NCI-H2171 (cell line): ENCODE data around the gene PRDM2.
"Not testable (repeated sequence)": the region's sequence is repeated elsewhere in the genome, so short reads cannot be mapped to it uniquely, and the experiment has no call there.

Experiments used
- DNase-seq: peaks from one replicate; lab custom pipeline; 2025; lab: John Stamatoyannopoulos, UW

The PRDM2 gene, protein sequence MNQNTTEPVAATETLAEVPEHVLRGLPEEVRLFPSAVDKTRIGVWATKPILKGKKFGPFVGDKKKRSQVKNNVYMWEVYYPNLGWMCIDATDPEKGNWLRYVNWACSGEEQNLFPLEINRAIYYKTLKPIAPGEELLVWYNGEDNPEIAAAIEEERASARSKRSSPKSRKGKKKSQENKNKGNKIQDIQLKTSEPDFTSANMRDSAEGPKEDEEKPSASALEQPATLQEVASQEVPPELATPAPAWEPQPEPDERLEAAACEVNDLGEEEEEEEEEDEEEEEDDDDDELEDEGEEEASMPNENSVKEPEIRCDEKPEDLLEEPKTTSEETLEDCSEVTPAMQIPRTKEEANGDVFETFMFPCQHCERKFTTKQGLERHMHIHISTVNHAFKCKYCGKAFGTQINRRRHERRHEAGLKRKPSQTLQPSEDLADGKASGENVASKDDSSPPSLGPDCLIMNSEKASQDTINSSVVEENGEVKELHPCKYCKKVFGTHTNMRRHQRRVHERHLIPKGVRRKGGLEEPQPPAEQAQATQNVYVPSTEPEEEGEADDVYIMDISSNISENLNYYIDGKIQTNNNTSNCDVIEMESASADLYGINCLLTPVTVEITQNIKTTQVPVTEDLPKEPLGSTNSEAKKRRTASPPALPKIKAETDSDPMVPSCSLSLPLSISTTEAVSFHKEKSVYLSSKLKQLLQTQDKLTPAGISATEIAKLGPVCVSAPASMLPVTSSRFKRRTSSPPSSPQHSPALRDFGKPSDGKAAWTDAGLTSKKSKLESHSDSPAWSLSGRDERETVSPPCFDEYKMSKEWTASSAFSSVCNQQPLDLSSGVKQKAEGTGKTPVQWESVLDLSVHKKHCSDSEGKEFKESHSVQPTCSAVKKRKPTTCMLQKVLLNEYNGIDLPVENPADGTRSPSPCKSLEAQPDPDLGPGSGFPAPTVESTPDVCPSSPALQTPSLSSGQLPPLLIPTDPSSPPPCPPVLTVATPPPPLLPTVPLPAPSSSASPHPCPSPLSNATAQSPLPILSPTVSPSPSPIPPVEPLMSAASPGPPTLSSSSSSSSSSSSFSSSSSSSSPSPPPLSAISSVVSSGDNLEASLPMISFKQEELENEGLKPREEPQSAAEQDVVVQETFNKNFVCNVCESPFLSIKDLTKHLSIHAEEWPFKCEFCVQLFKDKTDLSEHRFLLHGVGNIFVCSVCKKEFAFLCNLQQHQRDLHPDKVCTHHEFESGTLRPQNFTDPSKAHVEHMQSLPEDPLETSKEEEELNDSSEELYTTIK (N-terminal part only)

GRCh38 chr1:13699936-13700520 is at the start of gene PRDM2:
Gene PRDM2, plus strand, starts transcription at chr1:13700188. Its CDS starts 15,418 bp downstream, at chr1:13715606.
- DNase-seq = peak; percentile 51

GRCh38 chr1:13651279-13651678 is 48.7 kb upstream of the PRDM2 start:
- DNase-seq = no peak

GRCh38 chr1:13652238-13652637 is 47.8 kb upstream of the PRDM2 start:
- no peak for DNase-seq

DNA sequence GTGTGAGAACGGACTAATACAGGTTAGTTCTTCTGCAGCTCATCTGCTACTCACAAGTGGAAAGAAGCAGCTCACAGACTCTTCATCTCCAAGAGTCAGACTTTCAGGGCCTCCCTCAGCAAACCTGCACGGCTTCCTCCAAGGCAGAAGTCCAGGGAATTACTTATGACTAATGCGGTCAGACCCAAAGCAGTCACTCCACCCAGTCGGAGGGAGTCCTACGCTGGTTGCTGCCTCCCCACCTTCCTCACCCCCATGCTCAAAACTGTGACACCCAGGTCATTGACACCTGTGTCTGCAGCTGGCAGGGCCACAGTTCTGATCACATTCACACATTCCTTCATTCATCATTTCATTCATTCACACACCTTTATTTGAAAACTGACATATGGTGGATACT is 38.4 kb upstream of the PRDM2 start:
- DNase-seq = no peak

DNA sequence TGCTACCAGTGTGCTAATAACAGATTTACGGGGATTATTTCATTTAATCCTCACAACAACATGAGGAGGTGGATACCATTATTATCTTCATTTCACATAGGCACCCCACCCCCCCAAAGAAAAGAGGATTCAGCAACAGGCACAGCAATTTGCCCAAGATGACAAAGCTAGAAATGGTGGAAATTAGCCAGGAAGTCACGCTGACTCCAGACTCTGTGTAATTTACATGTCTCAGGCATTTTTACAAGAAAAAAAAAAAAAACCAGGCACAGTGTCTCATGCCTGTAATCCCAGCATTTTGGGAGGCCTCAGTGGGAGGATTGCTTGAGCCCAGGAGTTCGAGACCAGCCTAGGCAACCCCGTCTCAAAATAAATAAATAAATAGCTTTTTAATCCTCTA is 37.5 kb upstream of the PRDM2 start:
- DNase-seq = no peak

DNA sequence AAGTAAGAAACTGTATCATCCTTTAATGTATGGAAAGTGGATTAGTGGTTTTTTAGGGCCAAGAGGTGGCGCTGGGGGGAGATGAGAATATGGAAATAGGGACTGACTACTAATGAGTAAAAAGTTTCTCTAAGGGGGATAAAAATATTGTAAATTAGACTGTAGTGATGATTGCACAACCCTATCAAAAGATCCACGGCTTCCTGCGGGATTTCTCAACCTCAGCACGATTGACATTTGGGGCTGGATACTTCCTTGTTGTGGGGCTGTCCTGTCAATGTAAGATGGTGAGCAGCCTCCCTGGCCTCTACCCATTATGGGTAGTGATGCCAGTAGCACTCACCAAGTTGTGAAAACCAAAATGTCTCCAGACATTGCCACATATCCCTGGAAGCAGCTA is 36.0 kb upstream of the PRDM2 start:
- DNase-seq = no peak

DNA sequence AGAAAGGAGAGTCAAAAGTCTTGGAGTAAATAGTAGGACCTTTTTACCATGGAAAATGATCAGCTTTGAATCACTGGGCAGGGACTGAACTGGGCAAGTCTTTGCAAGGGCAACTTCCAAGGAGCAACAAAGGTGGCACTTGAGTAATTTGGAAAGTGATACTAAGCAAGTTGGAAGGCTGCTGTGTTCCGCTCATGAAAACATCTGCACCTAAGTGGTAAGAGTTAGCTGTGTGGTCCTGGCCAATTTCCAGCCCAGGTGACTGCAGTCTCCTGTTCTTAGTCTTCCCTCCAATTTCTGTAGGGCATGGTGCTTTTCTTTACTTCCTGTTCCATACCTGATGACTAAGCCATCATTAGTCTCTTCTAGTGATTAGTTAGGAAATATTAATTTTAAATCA is 35.5 kb upstream of the PRDM2 start:
- DNase-seq = no peak

- DNase-seq = peak; percentile 89
Observed at GRCh38 chr1:13666317-13666716, 33.7 kb upstream of the PRDM2 start.

DNA sequence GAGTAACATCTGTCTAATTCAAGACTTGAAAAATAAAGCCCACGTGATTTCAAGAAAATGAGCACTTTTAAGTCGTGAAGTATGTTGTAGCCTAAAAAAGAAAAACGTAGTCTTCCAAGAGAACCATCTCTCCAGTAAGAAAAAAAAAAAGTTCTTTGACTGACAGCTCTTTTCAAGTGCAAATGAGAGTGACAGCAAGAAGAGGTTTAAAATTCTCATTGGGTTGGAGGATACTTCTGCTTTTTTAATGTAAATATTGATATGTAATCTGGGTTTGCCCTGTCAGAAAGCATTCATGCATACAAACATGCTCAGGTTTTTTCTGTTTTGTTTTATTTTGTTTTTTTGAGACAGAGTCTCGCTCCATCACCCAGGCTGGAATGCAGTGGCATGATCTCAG is 32.3 kb upstream of the PRDM2 start:
- DNase-seq = no peak

- no peak for DNase-seq
Observed at GRCh38 chr1:13674377-13674776, 25.6 kb upstream of the PRDM2 start.

- DNase-seq = no peak
Observed at GRCh38 chr1:13675151-13675651, 24.8 kb upstream of the PRDM2 start.

DNA sequence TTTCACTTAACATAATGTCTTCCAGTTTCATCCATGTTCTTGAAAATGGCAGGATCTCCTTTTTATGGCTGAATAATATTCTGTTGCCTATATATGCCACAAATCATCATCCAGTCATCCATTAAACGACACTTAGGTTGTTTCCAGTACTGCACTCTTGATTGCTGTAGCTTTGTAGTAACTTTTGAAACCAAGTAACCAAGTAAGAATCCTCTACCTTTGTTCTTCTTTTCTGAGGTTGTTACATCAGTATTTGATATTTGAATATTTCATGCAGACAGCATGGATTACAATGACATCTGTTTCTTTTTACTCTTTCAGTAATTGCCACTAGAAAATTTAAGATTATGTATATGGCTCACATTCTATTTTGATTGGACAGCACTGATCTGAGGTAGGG is 22.1 kb upstream of the PRDM2 start:
- DNase-seq = no peak

- no peak for DNase-seq
Observed at GRCh38 chr1:13679651-13680050, 20.3 kb upstream of the PRDM2 start.

DNA sequence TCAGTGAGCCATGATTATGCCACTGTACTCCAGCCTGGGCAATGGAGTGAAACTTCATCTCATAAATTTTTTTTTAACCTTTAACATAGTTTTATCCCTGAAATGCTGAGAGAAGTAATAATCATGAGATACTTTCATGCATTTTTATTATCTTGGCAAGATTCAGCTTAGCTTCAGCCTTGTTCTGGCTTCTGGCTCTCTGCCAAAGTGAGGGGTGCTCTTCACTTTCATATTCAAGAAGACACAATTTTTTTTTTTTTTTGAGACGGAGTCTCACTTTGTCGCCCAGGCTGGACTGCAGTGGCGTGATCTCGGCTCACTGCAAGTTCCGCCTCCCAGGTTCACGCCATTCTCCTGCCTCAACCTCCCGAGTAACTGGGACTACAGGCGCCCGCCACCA is 19.4 kb upstream of the PRDM2 start:
- DNase-seq = not testable (repeated sequence)

DNA sequence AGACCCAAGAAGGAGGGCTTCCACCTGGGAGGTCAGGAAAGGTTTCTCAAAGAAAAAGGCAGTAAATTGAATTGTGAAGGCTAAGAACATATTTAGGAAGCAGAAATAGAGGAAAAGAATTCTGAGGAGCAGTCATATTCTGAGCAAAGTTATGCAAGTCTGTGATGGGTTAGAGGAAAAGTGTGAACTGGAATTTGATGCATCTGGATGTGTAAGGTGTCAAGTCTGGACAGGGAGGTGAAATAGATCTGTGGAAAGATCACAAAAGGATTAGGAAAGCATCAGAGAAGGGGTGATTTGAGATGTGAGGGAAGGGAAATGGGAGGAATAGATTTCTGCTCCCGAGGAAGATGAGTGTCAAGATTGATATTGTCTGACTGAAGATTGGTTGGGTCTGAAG is 18.1 kb upstream of the PRDM2 start:
- DNase-seq = no peak

GRCh38 chr1:13682444-13682843 is 17.5 kb upstream of the PRDM2 start:
- peak; percentile 64 for DNase-seq

- DNase-seq = no peak
Observed at GRCh38 chr1:13683206-13683605, 16.8 kb upstream of the PRDM2 start.

DNA sequence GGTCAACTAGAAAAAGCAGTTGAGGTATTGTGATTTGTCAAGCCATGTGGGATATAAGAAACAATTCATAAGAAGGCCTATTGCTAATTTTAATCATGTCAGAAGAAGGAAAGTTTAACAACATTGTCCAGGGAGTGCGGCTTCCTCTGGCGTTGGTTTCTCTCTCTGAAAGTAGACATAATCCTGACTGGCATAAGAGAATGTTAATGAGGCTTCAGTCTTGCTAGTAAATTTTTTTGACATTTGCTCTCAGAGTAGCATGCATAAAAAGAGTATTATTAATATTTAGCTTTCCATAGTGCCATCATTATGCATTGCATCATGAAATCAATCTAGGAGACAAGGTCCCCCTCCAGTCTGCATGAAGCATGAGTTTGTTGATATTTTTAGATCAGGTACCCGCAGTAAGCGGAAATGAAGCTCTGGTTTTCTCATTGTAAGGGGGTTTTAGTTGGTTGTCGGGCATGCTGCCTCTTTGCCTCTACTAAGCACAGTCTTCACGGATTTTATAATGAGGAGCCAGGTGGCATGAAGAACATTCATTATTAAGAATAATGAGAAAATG is 12.8 kb upstream of the PRDM2 start:
- DNase-seq = no peak

DNA sequence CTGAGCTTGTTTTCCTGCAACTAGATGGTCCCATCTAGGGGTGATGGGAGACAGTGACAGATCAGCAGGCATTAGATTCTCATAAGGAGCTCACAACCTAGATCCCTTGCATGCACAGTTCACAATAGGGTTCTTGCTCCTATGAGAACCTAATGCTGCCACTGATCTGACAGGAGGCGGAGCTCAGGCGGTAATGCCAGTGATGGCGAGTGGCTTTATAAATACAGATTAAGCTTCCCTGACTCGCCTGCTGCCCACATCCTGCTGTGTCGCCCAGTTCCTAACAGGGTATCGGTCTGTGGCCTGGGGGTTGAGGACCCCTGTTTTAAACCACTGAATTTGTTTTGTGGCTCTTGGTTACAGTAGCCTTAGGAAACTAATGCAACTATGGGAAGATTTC is 6.9 kb upstream of the PRDM2 start:
- DNase-seq = not testable (repeated sequence)

DNA sequence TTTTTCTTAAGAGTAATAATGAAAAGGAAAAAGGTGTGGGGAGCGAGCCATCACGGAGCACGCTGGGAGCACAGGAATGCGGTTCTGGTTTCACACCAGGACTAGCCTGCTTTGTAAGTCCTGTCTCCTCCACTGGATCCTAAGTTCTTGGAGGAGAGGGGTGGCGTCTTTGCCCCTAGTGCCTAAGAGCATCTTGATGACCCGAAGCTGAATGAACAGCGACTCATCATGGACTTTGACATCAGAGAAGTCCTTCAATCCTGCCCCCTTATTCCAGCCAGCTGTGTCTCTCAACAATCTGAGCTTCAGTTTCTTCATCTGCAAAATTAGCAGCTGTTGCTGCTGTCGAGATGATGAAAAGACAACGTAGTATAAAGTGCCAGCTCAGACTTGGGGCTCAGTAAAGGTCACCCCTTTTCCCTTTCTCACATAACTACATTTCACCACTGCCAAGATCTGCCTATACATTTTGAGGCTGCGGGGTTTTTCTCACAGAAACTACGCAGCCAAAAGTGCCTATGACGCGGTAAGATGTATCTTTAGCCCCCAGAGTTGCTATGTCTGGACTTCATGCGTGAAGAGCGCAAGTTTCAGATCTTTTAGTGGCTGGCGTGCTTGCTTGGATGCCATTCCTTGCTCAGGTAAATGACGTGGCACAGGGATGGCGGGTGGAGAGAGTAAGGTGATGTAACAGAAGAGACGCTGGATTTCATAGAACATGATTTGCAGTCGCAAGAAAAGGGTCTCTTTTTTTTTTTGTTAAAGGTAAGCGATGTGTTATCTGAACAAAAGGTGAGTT is 4.9 kb upstream of the PRDM2 start:
- no peak for DNase-seq

DNA sequence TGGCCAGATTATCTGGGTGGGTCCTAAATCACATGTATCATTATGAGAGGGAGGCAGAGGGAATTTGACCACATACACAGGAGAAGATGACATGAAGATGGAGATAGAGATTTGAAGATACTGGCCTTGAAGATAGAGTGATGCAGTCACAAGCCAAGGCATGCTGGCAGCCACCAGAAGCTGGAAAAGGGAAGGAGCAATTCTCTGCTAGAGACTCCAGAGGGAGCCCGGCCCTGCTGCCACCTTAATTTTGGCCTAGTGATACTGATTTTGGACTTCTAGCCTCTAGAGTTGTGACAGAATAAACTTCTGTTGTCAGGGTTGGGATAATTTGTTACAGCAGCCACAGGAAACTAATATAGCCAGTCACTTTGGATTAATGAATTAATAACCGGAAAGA is 2.2 kb upstream of the PRDM2 start:
- no peak for DNase-seq
